ENCODE measurements around the gene DYSF. TPM values are rescaled to one million over a fixed set of nuclear protein-coding genes. Genes with fewer than 3 reads are reported as not detected.

The DYSF gene
- total RNA-seq, 4 donors from 2014 or later, result 0.93 to 3.2 (median 2.8) TPM

DNA sequence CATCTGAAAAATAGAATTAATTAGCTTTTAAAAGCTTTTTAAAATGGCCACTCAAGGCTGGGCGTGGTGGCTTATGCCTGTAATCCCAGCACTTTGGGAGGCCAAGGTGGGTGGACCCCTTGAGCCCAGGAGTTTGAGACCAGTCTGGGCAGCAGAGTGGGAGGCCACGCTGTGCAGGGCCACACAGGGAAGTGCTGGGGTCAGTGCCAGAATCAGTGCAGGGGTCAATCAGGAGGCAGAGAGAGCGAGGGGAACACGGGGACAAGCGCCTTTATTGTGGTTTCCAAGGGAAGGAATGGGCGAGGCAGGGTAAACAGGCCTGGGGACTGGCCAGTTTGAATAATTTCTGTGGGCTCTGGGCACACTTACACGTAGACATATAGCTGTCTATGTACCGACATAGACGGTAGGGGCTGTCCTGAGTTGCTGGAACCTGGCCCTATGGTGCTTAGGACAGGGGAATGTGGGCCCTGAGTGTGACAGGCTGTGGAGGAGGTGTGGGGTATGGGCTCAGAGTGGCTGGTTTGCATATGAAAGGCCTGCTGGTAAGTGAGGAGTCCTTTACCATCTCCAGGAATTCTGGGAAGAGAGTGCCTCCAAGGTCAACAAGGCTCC, 42.9 kb downstream of the DYSF start:
- WGBS, 2 donors, result 60 to 72% methylated on average over 9 of the region's 9 CpGs
- H3K4me3 ChIP-seq (ENCODE audit: low read depth, poor library complexity, severe bottlenecking), result no peak overlapping the region
- TF ChIP-seq, protein P1, sequence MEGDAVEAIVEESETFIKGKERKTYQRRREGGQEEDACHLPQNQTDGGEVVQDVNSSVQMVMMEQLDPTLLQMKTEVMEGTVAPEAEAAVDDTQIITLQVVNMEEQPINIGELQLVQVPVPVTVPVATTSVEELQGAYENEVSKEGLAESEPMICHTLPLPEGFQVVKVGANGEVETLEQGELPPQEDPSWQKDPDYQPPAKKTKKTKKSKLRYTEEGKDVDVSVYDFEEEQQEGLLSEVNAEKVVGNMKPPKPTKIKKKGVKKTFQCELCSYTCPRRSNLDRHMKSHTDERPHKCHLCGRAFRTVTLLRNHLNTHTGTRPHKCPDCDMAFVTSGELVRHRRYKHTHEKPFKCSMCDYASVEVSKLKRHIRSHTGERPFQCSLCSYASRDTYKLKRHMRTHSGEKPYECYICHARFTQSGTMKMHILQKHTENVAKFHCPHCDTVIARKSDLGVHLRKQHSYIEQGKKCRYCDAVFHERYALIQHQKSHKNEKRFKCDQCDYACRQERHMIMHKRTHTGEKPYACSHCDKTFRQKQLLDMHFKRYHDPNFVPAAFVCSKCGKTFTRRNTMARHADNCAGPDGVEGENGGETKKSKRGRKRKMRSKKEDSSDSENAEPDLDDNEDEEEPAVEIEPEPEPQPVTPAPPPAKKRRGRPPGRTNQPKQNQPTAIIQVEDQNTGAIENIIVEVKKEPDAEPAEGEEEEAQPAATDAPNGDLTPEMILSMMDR (IDR thresholded peaks at IDR 0.05), result no peak
- DNase-seq (ENCODE audit: low spot score in 2 of 2), result no peak
- intact Hi-C loops (cut with DNase I; ENCODE audit: low total_unique reads), result no loop called here

DNA sequence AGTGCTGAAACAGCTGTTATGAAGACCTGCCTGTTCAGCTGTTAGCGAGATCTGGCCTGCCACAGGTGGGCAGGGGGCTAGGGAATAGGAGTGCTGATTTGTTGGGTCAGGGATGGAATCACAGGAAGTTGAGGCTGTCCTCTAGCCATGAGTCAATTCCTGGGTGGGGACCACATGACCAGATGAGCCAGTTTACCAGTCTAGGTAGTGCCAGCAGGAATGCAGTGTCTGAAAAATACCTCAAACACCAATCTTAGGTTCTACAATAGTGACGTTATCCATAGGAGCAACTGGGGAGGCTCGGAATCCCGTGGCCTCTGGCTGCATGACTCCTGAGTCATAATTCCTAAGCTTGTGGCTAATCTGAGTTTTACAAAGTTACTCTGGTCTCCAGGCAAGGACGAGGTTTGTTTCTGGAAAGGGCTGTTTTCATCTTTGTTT, 44.9 kb downstream of the DYSF start:
- TF ChIP-seq, protein P1 (IDR thresholded peaks at IDR 0.05), result no peak
- no peak for TF ChIP-seq POLR2A (IDR thresholded peaks at IDR 0.05)
- intact Hi-C loops (cut with DNase I; ENCODE audit: low total_unique reads), result no loop called here
- H3K4me3 ChIP-seq (ENCODE audit: low read depth, poor library complexity, severe bottlenecking), result no peak overlapping the region
- no peak for DNase-seq (ENCODE audit: low spot score in 2 of 2)
- 73 to 77% methylated on average over 5 of the region's 5 CpGs for WGBS, 2 donors

DNA sequence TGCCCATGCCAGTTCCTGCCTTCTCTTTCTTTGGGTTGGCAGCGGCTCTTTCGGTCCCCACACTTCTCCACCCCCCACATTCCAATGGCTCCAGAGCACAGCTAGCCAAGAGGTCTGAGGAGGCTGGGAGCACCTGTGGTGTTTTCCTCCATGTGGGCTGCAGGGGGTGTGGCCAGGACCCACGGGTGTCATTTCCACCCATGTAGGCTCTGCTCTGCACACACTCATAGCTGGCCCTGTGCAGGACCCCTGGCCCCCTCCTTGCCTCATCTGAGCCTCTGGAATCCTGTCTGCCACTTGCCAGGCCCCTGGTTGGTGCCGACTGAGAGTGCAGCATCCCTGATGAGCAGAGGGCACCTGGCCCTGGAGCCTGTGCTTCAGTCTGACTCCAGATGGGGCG, 46.3 kb downstream of the DYSF start:
- 58 to 64% methylated on average over 5 of the region's 5 CpGs for WGBS, 2 donors
- no peak for TF ChIP-seq POLR2A (IDR thresholded peaks at IDR 0.05)
- TF ChIP-seq, protein P1 (IDR thresholded peaks at IDR 0.05), result no peak
- DNase-seq (ENCODE audit: low spot score in 2 of 2), result no peak
- intact Hi-C loops (cut with DNase I; ENCODE audit: low total_unique reads), result no loop called here
- no peak overlapping the region for H3K4me3 ChIP-seq (ENCODE audit: low read depth, poor library complexity, severe bottlenecking)

DNA sequence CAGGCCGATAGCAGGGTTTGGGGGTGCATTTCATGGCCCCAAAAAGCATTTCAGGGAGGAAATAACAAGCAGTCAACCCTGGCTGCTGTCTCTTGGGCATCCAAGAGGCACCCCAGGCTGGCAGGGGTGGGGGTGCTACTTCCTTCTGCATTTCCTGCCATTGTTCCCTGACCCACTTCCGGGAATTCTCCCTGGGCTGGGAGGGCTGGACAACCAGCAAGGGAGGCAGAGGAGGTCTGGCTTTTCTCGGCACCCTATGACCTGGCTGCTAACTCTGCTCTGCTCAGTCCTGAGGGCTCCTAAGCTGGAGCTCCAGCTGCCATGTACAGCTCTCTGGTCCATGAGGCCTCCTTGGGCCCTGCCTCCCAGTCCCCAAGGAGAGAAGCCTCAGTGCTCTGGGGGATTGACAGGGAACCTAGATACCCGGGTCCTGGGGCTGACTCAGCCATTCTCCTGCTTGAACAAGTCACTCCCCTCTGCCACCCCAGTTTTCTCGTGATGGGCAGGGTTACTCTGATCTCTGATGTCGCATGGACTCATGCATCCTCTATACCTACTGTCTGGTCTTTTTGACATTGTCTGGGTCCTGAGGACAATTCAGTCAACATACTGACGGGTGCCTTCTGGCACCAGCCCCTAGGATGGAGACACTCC, 47.2 kb downstream of the DYSF start:
- H3K4me3 ChIP-seq (ENCODE audit: low read depth, poor library complexity, severe bottlenecking), result no peak overlapping the region
- intact Hi-C loops (cut with DNase I; ENCODE audit: low total_unique reads), result no loop called here
- WGBS, 2 donors, result 63 to 66% methylated on average over 7 of the region's 7 CpGs
- DNase-seq (ENCODE audit: low spot score in 2 of 2), result no peak
- TF ChIP-seq, protein P1 (IDR thresholded peaks at IDR 0.05), result no peak
- TF ChIP-seq POLR2A (IDR thresholded peaks at IDR 0.05), result no peak

DNA sequence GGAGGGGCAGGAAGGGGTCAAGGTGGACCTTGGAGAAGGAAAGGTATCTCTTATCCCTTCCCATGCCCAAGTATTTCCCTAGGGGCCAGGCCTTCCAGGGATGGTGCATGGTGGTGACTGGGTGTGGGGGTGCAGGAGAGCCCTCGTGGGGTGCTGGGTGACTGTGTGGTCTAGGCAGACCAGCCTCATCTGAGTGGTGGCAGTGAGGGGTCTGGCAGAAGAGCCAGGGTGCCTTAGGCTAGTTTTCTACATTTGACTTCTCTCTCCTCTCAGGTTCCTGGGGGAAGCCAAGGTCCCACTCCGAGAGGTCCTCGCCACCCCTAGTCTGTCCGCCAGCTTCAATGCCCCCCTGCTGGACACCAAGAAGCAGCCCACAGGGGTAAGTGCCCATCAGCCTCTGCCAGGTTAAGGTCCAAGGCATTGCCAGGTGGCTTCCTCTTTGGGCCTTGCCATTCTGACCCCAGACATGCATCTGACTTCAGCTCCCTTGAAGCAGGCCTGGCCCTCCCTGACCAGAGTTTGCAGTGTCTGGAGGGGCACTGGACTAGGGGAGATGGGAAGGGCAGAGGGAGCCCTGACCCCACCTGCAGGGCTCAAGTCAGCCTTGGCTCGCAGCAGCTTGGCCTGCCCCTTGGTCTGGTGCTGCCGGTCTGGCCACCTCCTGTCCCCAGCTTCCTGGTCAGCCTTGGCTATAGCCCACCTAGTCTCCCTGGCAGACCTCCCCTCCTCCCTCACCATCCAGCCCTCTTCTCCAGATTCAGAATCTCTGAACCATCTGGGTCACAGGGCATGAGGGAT, 49.8 kb downstream of the DYSF start:
- DNase-seq (ENCODE audit: low spot score in 2 of 2), result no peak
- WGBS, 2 donors, result 86 to 100% methylated on average over 6 of the region's 6 CpGs
- TF ChIP-seq, protein P1 (IDR thresholded peaks at IDR 0.05), result no peak
- TF ChIP-seq POLR2A (IDR thresholded peaks at IDR 0.05), result no peak
- intact Hi-C loops (cut with DNase I; ENCODE audit: low total_unique reads), result no loop called here
- no peak overlapping the region for H3K4me3 ChIP-seq (ENCODE audit: low read depth, poor library complexity, severe bottlenecking)

All from lower leg skin (tissue), 4 donors.